ENCODE data around the gene FGF14. TPM values are rescaled to one million over a fixed set of nuclear protein-coding genes. Genes with fewer than 3 reads are reported as not detected.

The FGF14 gene
- total RNA-seq, 4 donors from 2014 or later: 0.28 to 2.3 (median 0.35) TPM; not detected in 1

- H3K4me3 ChIP-seq: no peak overlapping the region
- DNase-seq: no peak
- no peaks in the 10 kb centered on the region for H3K27me3 ChIP-seq
- H3K36me3 ChIP-seq: no peaks in the 10 kb centered on the region
- no peaks in the 10 kb centered on the region for H3K4me1 ChIP-seq
- H3K27ac ChIP-seq: no peak overlapping the region
- TF ChIP-seq CTCF (IDR thresholded peaks at IDR 0.05) (no peak), POLR2A (IDR thresholded peaks at IDR 0.05) (no peak)
- H3K9me3 ChIP-seq: no peaks in the 10 kb centered on the region
Observed at GRCh38 chr13:101703838-101704237, 698.0 kb downstream of the FGF14 start.

- no peaks in the 10 kb centered on the region for H3K9me3 ChIP-seq
Observed at GRCh38 chr13:101703081-101703480, 698.8 kb downstream of the FGF14 start.

GRCh38 chr13:101700598-101700997, 701.2 kb downstream of the FGF14 start:
- no peaks in the 10 kb centered on the region for H3K9me3 ChIP-seq
- H3K4me3 ChIP-seq: no peak overlapping the region
- H3K4me1 ChIP-seq: no peaks in the 10 kb centered on the region
- H3K27ac ChIP-seq: no peak overlapping the region
- no peaks in the 10 kb centered on the region for H3K36me3 ChIP-seq
- no peaks in the 10 kb centered on the region for H3K27me3 ChIP-seq
- no peak for DNase-seq
- TF ChIP-seq POLR2A (IDR thresholded peaks at IDR 0.05): no peak

More at GRCh38 chr13:101703081-101703480, 698.8 kb downstream of the FGF14 start:
- DNase-seq: no peak
- H3K27ac ChIP-seq: no peak overlapping the region
- H3K4me1 ChIP-seq: no peaks in the 10 kb centered on the region
- no peaks in the 10 kb centered on the region for H3K36me3 ChIP-seq
- H3K4me3 ChIP-seq: no peak overlapping the region
- no peaks in the 10 kb centered on the region for H3K27me3 ChIP-seq
- TF ChIP-seq CTCF (IDR thresholded peaks at IDR 0.05) (no peak), POLR2A (IDR thresholded peaks at IDR 0.05) (no peak)

GRCh38 chr13:101698400-101698799, 703.4 kb downstream of the FGF14 start:
- H3K27ac ChIP-seq: no peak overlapping the region
- no peaks in the 10 kb centered on the region for H3K4me1 ChIP-seq
- TF ChIP-seq POLR2A (IDR thresholded peaks at IDR 0.05) (no peak), CTCF (IDR thresholded peaks at IDR 0.05) (no peak)
- no peaks in the 10 kb centered on the region for H3K36me3 ChIP-seq
- H3K9me3 ChIP-seq: no peaks in the 10 kb centered on the region
- no peak for DNase-seq
- H3K4me3 ChIP-seq: no peak overlapping the region
- no peaks in the 10 kb centered on the region for H3K27me3 ChIP-seq

- no peak for TF ChIP-seq CTCF (IDR thresholded peaks at IDR 0.05)
- TF ChIP-seq POLR2A (IDR thresholded peaks at IDR 0.05): no peak
- Histone ChIP-seq H3K36me3 (no peaks in the 10 kb centered on the region), H3K27me3 (no peaks in the 10 kb centered on the region), H3K27ac (no peak overlapping the region), H3K4me1 (no peaks in the 10 kb centered on the region), H3K4me3 (no peak overlapping the region), H3K9me3 (no peaks in the 10 kb centered on the region)
- DNase-seq: no peak
Observed at GRCh38 chr13:101697745-101698144, 704.1 kb downstream of the FGF14 start.

GRCh38 chr13:101695870-101696516, 705.9 kb downstream of the FGF14 start:
- Histone ChIP-seq H3K9me3 (no peaks in the 10 kb centered on the region), H3K4me1 (no peaks in the 10 kb centered on the region), H3K4me3 (no peak overlapping the region), H3K36me3 (no peaks in the 10 kb centered on the region), H3K27me3 (no peaks in the 10 kb centered on the region), H3K27ac (no peak overlapping the region)
- no peak for TF ChIP-seq POLR2A (IDR thresholded peaks at IDR 0.05)
- TF ChIP-seq CTCF (IDR thresholded peaks at IDR 0.05): no peak
- DNase-seq: no peak

Data from Peyer's patch (tissue), 4 donors.